Adrenal gland (tissue), 5 donors: Measurements from ENCODE around the gene FBXW10.
"Not testable (repeated sequence)": the region's sequence is repeated elsewhere in the genome, so short reads cannot be mapped to it uniquely, and the experiment has no call there.

Experiments
- POLR2A ChIP-seq, 2 donors: fragments of 450-650 bp; IDR thresholded peaks; one replicate each; pipeline ENCODE4 v1.6.1; 2017; ENCODE audit warnings: antibody characterized with exemption in 2 of 2, mild to moderate bottlenecking in 2 of 2, moderate library complexity in 1 of 2
- TF ChIP-seq, protein P1 (sequence below), 6 experiments: fragments of 450-650 bp in 4 of 6; fragments of 200-600 bp in 2 of 6; sonication (generic) in 1 of 6; IDR thresholded peaks; 1 replicate in 5 of 6; 2 replicates in 1 of 6; pipeline versions ENCODE4 v1.5.1 to v1.8.0; 2016 to 2021; ENCODE audit warnings: antibody characterized with exemption in 6 of 6, mild to moderate bottlenecking in 2 of 6, moderate library complexity in 1 of 6
- donor health status: DM: no; HTN: no; CAD: no.

- not testable (repeated sequence) for TF ChIP-seq POLR2A (IDR thresholded peaks at IDR 0.05)
- TF ChIP-seq, protein P1, sequence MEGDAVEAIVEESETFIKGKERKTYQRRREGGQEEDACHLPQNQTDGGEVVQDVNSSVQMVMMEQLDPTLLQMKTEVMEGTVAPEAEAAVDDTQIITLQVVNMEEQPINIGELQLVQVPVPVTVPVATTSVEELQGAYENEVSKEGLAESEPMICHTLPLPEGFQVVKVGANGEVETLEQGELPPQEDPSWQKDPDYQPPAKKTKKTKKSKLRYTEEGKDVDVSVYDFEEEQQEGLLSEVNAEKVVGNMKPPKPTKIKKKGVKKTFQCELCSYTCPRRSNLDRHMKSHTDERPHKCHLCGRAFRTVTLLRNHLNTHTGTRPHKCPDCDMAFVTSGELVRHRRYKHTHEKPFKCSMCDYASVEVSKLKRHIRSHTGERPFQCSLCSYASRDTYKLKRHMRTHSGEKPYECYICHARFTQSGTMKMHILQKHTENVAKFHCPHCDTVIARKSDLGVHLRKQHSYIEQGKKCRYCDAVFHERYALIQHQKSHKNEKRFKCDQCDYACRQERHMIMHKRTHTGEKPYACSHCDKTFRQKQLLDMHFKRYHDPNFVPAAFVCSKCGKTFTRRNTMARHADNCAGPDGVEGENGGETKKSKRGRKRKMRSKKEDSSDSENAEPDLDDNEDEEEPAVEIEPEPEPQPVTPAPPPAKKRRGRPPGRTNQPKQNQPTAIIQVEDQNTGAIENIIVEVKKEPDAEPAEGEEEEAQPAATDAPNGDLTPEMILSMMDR (IDR thresholded peaks at IDR 0.05) = not testable (repeated sequence)
Measured at GRCh38 chr17:18744726-18745125, 872 bp downstream of the FBXW10 start.
